Breast epithelium (tissue), 4 donors: ENCODE measurements around the gene SELENOT. TPM values are rescaled to one million over a fixed set of nuclear protein-coding genes. Genes with fewer than 3 reads are reported as not detected.

Experiments used
- DNase-seq, 2 donors: peaks; one replicate each; pipeline ENCODE4 v3.0.0-alpha.2; 2019; ENCODE audit warnings: low spot score in 2 of 2
- H3K27ac ChIP-seq, 2 donors: fragments of 200-600 bp; sonication (generic) in 1 of 2; one replicate each; pipeline ENCODE4 v1.5.1; 2016 to 2019; ENCODE audit warnings: mild to moderate bottlenecking in 1 of 2
- H3K27me3 ChIP-seq, 2 donors: fragments of 200-600 bp; sonication (generic) in 1 of 2; one replicate each; pipeline versions ENCODE4 v1.5.1 to v1.6.0; 2017 to 2019; ENCODE audit warnings: control low read depth in 1 of 2, mild to moderate bottlenecking in 1 of 2
- H3K36me3 ChIP-seq: fragments of 200-600 bp; one replicate; pipeline ENCODE4 v1.5.1; 2019
- H3K4me1 ChIP-seq, 2 donors: fragments of 200-600 bp; sonication (generic); one replicate each; pipeline ENCODE4 v1.5.1; 2016 to 2019; ENCODE audit warnings: control low read depth in 1 of 2
- H3K4me3 ChIP-seq, 3 donors: fragments of 200-600 bp; sonication (generic); 1 replicate in 2 of 3; 2 replicates in 1 of 3; pipeline ENCODE4 v1.5.1; 2016 to 2019; ENCODE audit warnings: mild to moderate bottlenecking in 3 of 3, moderate library complexity in 2 of 3
- H3K9me3 ChIP-seq, 2 donors: fragments of 200-600 bp; sonication (generic) in 1 of 2; one replicate each; pipeline ENCODE4 v1.5.1; 2016 to 2019; ENCODE audit warnings: control low read depth in 1 of 2
- CTCF ChIP-seq, 3 donors: fragments of 450-650 bp; IDR thresholded peaks; one replicate each; pipeline ENCODE4 v1.5.1; 2016 to 2017; ENCODE audit warnings: antibody characterized with exemption in 3 of 3, mild to moderate bottlenecking in 3 of 3, moderate library complexity in 3 of 3
- POLR2A ChIP-seq: fragments of 450-650 bp; IDR thresholded peaks from one replicate; pipeline ENCODE4 v1.6.1; 2016; ENCODE audit warnings: antibody characterized with exemption, mild to moderate bottlenecking, moderate library complexity
- POLR2AphosphoS5 ChIP-seq, 3 donors: sonication (generic); formaldehyde crosslinking; IDR thresholded peaks; one replicate each; pipeline ENCODE4 v1.6.1; 2017; ENCODE audit warnings: antibody characterized with exemption in 3 of 3
- intact Hi-C: fragments of 100-400 bp; cut with DNase I; formaldehyde crosslinking; loops from one replicate; pipeline ENCODE4 v1.15.1; 2023; ENCODE audit warnings: low total_unique reads
- total RNA-seq, 3 donors: library from RNA; depleted of rRNA; stranded (reverse); fragments of >200 nt; gene quantifications; one replicate each; pipeline ENCODE4 v1.1.0, GENCODE V29; 2016

The SELENOT gene
- 100 to 1,000 TPM in 2 of 3 donors, 10 to 100 TPM in 1; 86.9 to 143 (median 127) TPM for total RNA-seq

- TF ChIP-seq POLR2A (peak; percentile 90), POLR2AphosphoS5 (IDR thresholded peaks at IDR 0.05) (peak; percentile 82 to 95 (median 90)), CTCF (IDR thresholded peaks at IDR 0.05) (peak in 2 of 3 donors; percentile 41 to 56)
- Histone ChIP-seq H3K4me3 (peak within 1 kb of the TSS; percentile 65 to 82 (median 69)), H3K27ac (peak within 1 kb of the TSS; percentile 94 to 97), H3K36me3 (no peaks in the 10 kb centered on the region), H3K9me3 (no peaks in the 10 kb centered on the region), H3K4me1 (peaks cover 0 to 7% of the 10 kb centered on the region in 2 donors), H3K27me3 (no peaks in the 10 kb centered on the region)
- intact Hi-C loops, result no loop called here
- peak; percentile 92 to 93 for DNase-seq
Measured at GRCh38 chr3:150603153-150603979, at the start of gene SELENOT. Gene SELENOT, plus strand, starts transcription at chr3:150603321. Its CDS starts 42 bp downstream, at chr3:150603363.

- no peaks in the 10 kb centered on the region for H3K9me3 ChIP-seq
- no peak overlapping the region for H3K27ac ChIP-seq
- no peak overlapping the region for H3K4me3 ChIP-seq
- intact Hi-C loops, result no loop called here
- no peaks in the 10 kb centered on the region for H3K36me3 ChIP-seq
- TF ChIP-seq POLR2AphosphoS5 (IDR thresholded peaks at IDR 0.05), result no peak
- TF ChIP-seq CTCF (IDR thresholded peaks at IDR 0.05), result no peak
- TF ChIP-seq POLR2A, result no peak
- H3K4me1 ChIP-seq, result no peaks in the 10 kb centered on the region
- H3K27me3 ChIP-seq, result no peaks in the 10 kb centered on the region
- no peak for DNase-seq
Measured at GRCh38 chr3:150555859-150556436, 47.2 kb upstream of the SELENOT start.

- no peaks in the 10 kb centered on the region for H3K36me3 ChIP-seq
- intact Hi-C loops, result no loop called here
- no peaks in the 10 kb centered on the region for H3K27me3 ChIP-seq
- no peaks in the 10 kb centered on the region for H3K4me1 ChIP-seq
- H3K9me3 ChIP-seq, result no peaks in the 10 kb centered on the region
- TF ChIP-seq POLR2AphosphoS5 (IDR thresholded peaks at IDR 0.05), result no peak
- no peak for TF ChIP-seq POLR2A
- no peak for TF ChIP-seq CTCF (IDR thresholded peaks at IDR 0.05)
- no peak overlapping the region for H3K4me3 ChIP-seq
- no peak for DNase-seq
- no peak overlapping the region for H3K27ac ChIP-seq
Measured at GRCh38 chr3:150556792-150557191, 46.3 kb upstream of the SELENOT start.

- H3K4me1 ChIP-seq, result no peaks in the 10 kb centered on the region
- no peaks in the 10 kb centered on the region for H3K27me3 ChIP-seq
- intact Hi-C loops, result no loop called here
- no peak overlapping the region for H3K27ac ChIP-seq
- no peak for DNase-seq
- no peaks in the 10 kb centered on the region for H3K9me3 ChIP-seq
- TF ChIP-seq CTCF (IDR thresholded peaks at IDR 0.05), result no peak
- TF ChIP-seq POLR2A, result no peak
- TF ChIP-seq POLR2AphosphoS5 (IDR thresholded peaks at IDR 0.05), result no peak
- H3K36me3 ChIP-seq, result no peaks in the 10 kb centered on the region
- no peak overlapping the region for H3K4me3 ChIP-seq
Measured at GRCh38 chr3:150557725-150558124, 45.4 kb upstream of the SELENOT start.

GRCh38 chr3:150564243-150564642, 38.9 kb upstream of the SELENOT start:
- Histone ChIP-seq H3K9me3 (no peaks in the 10 kb centered on the region), H3K27ac (no peak overlapping the region), H3K27me3 (no peaks in the 10 kb centered on the region), H3K36me3 (peaks cover 4% of the 10 kb centered on the region), H3K4me3 (no peak overlapping the region), H3K4me1 (no peaks in the 10 kb centered on the region)
- DNase-seq, result no peak
- TF ChIP-seq CTCF (IDR thresholded peaks at IDR 0.05) (no peak), POLR2AphosphoS5 (IDR thresholded peaks at IDR 0.05) (no peak), POLR2A (no peak)
- intact Hi-C loops, result no loop called here
